ENCODE measurements around the gene TTC28. TPM values are rescaled to one million over a fixed set of nuclear protein-coding genes. Genes with fewer than 3 reads are reported as not detected.

TTC28 gene
- total and polyA plus RNA-seq, 7 donors: 0.23 to 102 (median 46.1) TPM

DNA sequence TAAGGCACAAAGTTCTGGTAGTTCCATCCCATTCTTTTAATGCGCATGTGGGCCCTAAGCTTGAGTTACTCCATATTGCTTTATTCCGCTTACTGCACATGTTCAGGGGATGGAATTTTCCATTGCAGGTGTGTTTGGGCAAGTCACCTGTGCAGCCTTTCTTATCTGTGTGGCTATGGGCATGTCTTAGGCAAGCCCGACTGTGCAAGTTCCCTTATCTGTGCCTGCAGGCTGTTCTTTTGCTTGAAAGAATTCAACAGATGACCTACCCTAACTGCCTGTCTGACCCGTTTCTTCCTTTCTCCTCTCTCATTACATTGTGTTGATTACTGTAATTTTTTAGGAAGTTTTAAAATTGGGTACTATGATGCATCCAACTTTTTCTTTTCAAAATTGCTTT lies 363.6 kb downstream of the TTC28 start:
- intact Hi-C loops (cut with DNase I): no loop called here
- H3K4me1 ChIP-seq: no peaks in the 10 kb centered on the region
- no peaks in the 10 kb centered on the region for H3K36me3 ChIP-seq
- TF ChIP-seq, protein P1, sequence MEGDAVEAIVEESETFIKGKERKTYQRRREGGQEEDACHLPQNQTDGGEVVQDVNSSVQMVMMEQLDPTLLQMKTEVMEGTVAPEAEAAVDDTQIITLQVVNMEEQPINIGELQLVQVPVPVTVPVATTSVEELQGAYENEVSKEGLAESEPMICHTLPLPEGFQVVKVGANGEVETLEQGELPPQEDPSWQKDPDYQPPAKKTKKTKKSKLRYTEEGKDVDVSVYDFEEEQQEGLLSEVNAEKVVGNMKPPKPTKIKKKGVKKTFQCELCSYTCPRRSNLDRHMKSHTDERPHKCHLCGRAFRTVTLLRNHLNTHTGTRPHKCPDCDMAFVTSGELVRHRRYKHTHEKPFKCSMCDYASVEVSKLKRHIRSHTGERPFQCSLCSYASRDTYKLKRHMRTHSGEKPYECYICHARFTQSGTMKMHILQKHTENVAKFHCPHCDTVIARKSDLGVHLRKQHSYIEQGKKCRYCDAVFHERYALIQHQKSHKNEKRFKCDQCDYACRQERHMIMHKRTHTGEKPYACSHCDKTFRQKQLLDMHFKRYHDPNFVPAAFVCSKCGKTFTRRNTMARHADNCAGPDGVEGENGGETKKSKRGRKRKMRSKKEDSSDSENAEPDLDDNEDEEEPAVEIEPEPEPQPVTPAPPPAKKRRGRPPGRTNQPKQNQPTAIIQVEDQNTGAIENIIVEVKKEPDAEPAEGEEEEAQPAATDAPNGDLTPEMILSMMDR (IDR thresholded peaks at IDR 0.05): no peak
- TF ChIP-seq EP300 (IDR thresholded peaks at IDR 0.05) (no peak), POLR2AphosphoS5 (IDR thresholded peaks at IDR 0.05) (no peak), POLR2A (IDR thresholded peaks at IDR 0.05) (no peak)
- WGBS, 2 donors: 72 to 88% methylated on average over 4 of the region's 4 CpGs
- H3K27me3 ChIP-seq: no peaks in the 10 kb centered on the region
- no peak overlapping the region for H3K27ac ChIP-seq
- H3K9me3 ChIP-seq: no peaks in the 10 kb centered on the region
- DNase-seq: no peak
- no peak overlapping the region for H3K4me3 ChIP-seq

DNA sequence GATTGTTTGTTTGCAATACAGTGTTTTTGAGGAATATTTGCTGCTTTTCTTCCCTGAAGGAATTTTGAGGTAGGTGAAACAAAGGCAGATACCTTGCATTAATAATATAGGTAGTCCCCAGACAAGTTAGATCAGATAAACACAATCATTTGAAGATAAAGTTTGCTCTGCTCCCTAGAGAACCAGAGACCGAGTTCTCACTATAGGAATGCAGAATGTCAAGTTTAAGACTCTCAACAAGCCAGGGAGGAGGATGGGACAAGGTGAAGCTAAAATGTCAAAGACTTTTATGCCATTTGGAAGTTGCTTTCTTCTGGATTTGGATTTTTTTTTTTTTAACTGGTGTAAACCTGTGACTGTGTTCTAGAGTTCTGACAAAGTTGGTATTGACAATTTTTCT lies 364.7 kb downstream of the TTC28 start:
- no peak for DNase-seq
- intact Hi-C loops (cut with DNase I): no loop called here
- no peaks in the 10 kb centered on the region for H3K36me3 ChIP-seq
- H3K9me3 ChIP-seq: no peaks in the 10 kb centered on the region
- no peaks in the 10 kb centered on the region for H3K27me3 ChIP-seq
- TF ChIP-seq POLR2A (IDR thresholded peaks at IDR 0.05) (no peak), POLR2AphosphoS5 (IDR thresholded peaks at IDR 0.05) (no peak), EP300 (IDR thresholded peaks at IDR 0.05) (no peak)
- TF ChIP-seq, protein P1 (IDR thresholded peaks at IDR 0.05): no peak
- no peak overlapping the region for H3K4me3 ChIP-seq
- H3K27ac ChIP-seq: no peak overlapping the region
- WGBS, 2 donors: 89 to 96% methylated on average over 1 of the region's 1 CpG
- H3K4me1 ChIP-seq: no peaks in the 10 kb centered on the region

DNA sequence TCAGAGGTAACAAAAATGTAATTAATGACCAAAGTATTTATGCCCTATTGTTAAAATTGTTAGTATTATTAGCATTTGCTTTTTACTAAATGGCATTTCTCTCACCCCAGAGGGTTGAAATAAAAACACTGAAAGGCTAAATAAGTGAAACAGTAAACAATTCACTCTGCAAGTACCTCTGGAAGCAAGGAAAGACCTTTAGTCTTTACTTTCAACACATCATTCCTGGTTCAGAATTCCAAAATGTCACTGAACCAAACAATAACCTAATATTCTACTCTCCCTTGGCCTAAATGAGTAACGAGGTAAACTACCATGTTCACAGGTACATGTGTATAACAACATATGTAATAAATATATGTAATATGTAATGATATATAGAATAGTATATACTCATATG lies 369.3 kb downstream of the TTC28 start:
- Histone ChIP-seq H3K9me3 (no peaks in the 10 kb centered on the region), H3K27ac (no peak overlapping the region), H3K4me1 (no peaks in the 10 kb centered on the region), H3K36me3 (no peaks in the 10 kb centered on the region), H3K27me3 (no peaks in the 10 kb centered on the region), H3K4me3 (no peak overlapping the region)
- 75 to 77% methylated on average over 1 of the region's 1 CpG for WGBS, 2 donors
- TF ChIP-seq EP300 (IDR thresholded peaks at IDR 0.05): no peak
- intact Hi-C loops (cut with DNase I): no loop called here
- no peak for DNase-seq

DNA sequence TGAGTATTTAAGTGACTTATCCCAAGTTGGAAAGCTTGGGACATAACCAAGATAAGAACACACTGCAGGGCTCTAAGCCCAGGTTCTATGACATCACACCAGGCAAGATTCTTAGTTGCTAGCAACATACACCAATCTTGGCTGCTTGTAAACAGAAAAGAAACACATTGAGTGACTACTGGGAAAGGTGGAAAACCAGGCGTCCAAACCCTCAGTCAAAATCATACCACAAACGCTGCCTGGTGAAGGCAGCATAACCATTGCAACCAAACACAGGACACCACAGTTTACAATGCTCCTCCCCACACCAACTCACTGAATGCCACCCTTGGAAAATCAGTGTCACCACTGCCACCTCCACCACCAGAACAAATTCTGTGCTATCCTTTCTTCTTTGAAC lies 379.9 kb downstream of the TTC28 start:
- H3K36me3 ChIP-seq: no peaks in the 10 kb centered on the region
- intact Hi-C loops (cut with DNase I): no loop called here
- DNase-seq: no peak
- no peak overlapping the region for H3K27ac ChIP-seq
- no peak for TF ChIP-seq POLR2A (IDR thresholded peaks at IDR 0.05)
- no peak for TF ChIP-seq EP300 (IDR thresholded peaks at IDR 0.05)
- TF ChIP-seq, protein P1 (IDR thresholded peaks at IDR 0.05): no peak
- TF ChIP-seq POLR2AphosphoS5 (IDR thresholded peaks at IDR 0.05): no peak
- WGBS, 2 donors: 82 to 85% methylated on average over 2 of the region's 2 CpGs
- peaks cover 0 to 9% (median 1%) of the 10 kb centered on the region in 4 donors for H3K4me1 ChIP-seq
- no peaks in the 10 kb centered on the region for H3K9me3 ChIP-seq
- H3K27me3 ChIP-seq: no peaks in the 10 kb centered on the region
- no peak overlapping the region for H3K4me3 ChIP-seq

DNA sequence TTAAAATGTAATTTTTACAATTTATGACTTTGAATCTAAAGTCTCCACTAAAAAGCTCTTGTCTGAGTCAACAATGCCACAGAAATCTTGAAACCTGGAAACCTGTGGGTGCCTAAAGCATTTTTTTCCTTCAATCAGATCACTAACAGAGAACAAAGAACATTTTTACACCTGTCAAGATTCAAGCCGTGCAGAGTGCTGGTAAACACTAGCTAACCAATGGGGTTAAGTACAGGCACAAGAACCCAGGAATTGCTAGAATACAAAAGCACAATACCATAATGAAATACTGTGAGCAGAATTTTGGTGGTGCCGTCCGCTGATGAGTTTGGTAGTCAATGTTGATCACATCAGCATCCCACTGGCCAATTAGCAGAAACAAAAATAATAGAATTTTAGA lies 380.3 kb downstream of the TTC28 start:
- Histone ChIP-seq H3K36me3 (no peaks in the 10 kb centered on the region), H3K27me3 (no peaks in the 10 kb centered on the region), H3K4me3 (no peak overlapping the region), H3K4me1 (peaks cover 0 to 9% (median 1%) of the 10 kb centered on the region in 4 donors), H3K27ac (no peak overlapping the region), H3K9me3 (no peaks in the 10 kb centered on the region)
- TF ChIP-seq, protein P1 (IDR thresholded peaks at IDR 0.05): no peak
- TF ChIP-seq EP300 (IDR thresholded peaks at IDR 0.05) (no peak), POLR2AphosphoS5 (IDR thresholded peaks at IDR 0.05) (no peak), POLR2A (IDR thresholded peaks at IDR 0.05) (no peak)
- WGBS, 2 donors: 75 to 81% methylated on average over 3 of the region's 3 CpGs
- intact Hi-C loops (cut with DNase I): no loop called here
- DNase-seq: no peak

All from sigmoid colon (tissue), 7 donors.